AG08395 (cell line): ENCODE measurements around the gene CAND1.

Experiments used
- DNase-seq: peaks from one replicate; pipeline ENCODE4 v3.0.0; 2012; ENCODE audit warnings: mixed read lengths, low spot score

CAND1 gene

GRCh38 chr12:67344979-67345710 is 76.0 kb downstream of the CAND1 start:
- no peak for DNase-seq

GRCh38 chr12:67348683-67349082 is 79.5 kb downstream of the CAND1 start:
- DNase-seq, result no peak

GRCh38 chr12:67352682-67353081 is 83.5 kb downstream of the CAND1 start:
- no peak for DNase-seq

- DNase-seq, result no peak
These were observed 85.2 kb downstream of the CAND1 start for GRCh38 chr12:67354322-67354721.

GRCh38 chr12:67354966-67355365 is 85.8 kb downstream of the CAND1 start:
- no peak for DNase-seq

GRCh38 chr12:67355428-67356379 is 86.5 kb downstream of the CAND1 start:
- peak; percentile 40 for DNase-seq

- DNase-seq, result no peak
These were observed 87.2 kb downstream of the CAND1 start for GRCh38 chr12:67356380-67356774.

- DNase-seq, result no peak
These were observed 88.4 kb downstream of the CAND1 start for GRCh38 chr12:67357376-67358125.

- peak; percentile 88 for DNase-seq
These were observed 89.7 kb downstream of the CAND1 start for GRCh38 chr12:67358781-67359338.

- no peak for DNase-seq
These were observed 93.4 kb downstream of the CAND1 start for GRCh38 chr12:67362526-67362925.

GRCh38 chr12:67364228-67364627 is 95.1 kb downstream of the CAND1 start:
- DNase-seq, result no peak

GRCh38 chr12:67365131-67365530 is 96.0 kb downstream of the CAND1 start:
- no peak for DNase-seq

GRCh38 chr12:67367843-67368242 is 98.7 kb downstream of the CAND1 start:
- no peak for DNase-seq
